HPDE6-E6E7 (cell line): Measurements from ENCODE around the gene MTARC2.

Experiments used
- DNase-seq: peaks from one replicate; pipeline ENCODE4 v3.0.0; 2011; ENCODE audit warnings: missing footprints; ENCODE audit errors: extremely low spot score

MTARC2 gene

DNA sequence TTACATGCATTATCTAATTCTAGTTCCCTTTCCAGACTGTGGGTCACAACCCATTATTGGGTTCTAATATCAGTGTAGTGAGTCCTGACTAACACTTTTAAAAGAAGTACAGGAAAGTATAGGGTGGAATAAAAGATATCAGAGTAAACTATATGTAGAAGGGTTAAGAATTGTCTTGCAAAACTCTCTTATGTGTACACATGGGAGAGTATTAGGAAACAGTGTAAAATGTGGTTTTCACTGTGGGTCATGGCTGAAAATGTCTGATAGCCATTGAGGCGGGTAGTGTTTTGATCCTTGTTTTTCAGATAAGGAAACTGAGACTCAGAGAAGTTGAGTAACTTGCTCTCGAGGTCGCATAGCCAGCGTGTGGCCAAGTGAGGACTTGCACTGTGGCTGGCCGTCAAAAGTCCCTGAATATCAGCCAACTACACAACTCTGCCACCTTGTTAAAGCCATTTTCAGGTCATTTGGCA, 20.0 kb downstream of the MTARC2 start:
- no peak for DNase-seq

DNA sequence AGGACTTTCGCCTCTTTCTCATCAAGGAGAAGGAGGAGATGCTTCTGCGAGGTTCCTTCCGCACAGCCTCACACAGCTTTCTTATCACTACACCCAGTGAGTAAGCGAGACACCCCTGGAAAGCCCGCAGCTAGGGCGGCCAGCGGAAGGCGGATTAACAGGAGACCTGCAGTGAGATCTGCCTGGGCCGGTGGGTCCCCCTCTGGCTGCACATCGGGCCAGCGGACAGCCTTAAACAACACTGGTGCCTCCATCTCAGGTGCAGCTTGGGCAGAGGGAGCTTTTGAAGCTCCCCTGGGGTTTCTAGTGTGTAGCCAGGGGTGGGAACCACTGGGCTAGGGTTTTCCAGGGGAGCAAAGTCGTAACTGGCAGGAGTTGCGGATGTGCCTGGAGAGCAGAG, 21.1 kb downstream of the MTARC2 start:
- DNase-seq: no peak

DNA sequence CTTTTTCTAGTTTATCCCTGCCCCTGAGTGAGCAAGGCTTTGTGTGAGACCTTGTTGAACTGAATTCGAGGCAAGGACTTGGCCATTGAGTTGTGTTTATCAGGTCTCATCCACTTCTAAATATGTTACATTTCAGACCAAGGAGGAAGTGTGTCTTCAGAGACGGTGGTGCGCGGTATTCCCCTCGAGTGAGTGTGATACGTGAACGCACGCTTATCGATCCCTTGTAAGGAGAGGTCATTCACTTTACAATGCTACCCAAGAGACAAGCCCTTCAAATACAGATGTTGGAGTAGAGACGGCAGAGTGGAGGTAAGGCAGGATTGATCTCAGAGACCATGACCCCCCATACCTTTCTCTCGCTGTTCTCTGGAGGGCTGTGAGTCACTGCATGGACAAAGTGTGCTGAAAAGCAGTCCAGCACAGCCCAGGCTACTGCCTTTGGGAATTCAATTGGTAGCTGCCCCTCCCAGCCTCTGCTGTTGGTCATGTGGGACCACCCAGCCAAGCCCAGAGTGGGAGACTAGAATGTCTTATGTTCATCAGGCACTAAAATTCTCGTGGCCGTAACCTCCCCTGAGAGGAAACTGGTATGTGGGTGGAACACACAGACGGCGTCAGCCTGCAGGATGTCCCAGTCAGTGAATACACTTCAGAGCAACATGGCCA, 22.3 kb downstream of the MTARC2 start:
- no peak for DNase-seq

DNA sequence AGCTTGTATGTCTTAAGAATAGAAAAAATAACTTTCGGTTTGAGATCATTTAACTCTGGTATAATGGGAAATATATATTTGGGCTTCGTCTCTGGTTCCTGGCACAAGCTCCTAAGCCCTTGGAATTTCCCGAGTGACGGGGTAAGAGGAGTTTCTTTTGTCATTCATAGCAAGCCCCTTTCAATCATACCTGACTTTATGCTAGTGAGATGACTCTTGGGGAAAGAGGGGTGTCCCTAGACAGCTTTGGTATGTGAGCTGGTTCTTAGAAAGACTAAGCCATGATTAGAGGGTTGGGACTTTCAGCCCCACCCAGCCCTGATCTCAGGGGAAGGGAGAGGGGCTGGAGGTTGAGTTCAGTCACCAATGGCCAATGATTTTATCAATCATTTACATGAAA, 24.7 kb downstream of the MTARC2 start:
- no peak for DNase-seq

DNA sequence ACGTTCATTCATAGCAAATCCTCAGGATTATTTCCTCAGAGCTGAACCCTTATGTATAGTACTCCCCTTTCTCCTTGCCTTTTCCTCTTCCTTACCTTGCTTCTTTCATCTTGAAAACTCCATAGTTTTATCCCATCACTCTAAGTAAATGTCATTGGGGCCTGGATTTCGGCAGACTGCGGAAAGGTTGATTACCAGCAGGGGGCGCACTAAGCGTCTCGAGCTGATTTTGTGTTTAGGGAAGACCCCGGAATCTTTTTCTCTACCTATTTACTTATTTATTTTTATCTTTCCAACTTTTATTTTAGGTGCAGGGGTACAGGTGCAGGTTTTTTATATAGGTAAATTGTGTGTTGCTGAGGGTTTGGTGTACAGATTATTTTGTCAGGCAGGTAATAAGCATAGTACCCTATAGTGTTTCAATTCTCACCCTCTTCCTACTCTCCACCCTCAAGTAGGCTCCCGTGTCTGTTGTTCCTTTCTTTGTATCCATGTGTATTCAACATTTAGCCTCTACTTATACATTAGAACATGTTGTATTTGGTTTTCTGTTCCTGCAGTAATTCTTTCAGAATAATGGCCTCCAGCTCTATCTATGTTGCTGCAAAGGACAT, 27.2 kb downstream of the MTARC2 start:
- DNase-seq: no peak

DNA sequence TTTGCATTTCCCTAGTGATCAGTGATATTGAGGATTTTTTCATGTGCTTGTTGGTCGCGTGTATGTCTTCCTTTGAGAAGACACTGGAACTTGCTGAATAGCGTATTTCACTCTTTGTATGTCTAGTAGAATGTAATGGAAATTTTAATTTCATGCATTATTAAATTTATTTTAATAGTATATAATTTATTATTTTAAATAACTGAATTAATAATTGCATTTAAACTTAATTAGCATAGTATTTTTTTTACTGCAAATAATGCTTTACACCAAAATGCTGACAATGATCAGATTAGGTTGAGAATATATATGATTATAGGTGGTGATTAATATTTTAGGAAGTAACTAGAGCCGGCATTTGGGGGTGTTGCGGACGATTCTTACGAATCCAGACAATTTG, 28.1 kb downstream of the MTARC2 start:
- no peak for DNase-seq

DNA sequence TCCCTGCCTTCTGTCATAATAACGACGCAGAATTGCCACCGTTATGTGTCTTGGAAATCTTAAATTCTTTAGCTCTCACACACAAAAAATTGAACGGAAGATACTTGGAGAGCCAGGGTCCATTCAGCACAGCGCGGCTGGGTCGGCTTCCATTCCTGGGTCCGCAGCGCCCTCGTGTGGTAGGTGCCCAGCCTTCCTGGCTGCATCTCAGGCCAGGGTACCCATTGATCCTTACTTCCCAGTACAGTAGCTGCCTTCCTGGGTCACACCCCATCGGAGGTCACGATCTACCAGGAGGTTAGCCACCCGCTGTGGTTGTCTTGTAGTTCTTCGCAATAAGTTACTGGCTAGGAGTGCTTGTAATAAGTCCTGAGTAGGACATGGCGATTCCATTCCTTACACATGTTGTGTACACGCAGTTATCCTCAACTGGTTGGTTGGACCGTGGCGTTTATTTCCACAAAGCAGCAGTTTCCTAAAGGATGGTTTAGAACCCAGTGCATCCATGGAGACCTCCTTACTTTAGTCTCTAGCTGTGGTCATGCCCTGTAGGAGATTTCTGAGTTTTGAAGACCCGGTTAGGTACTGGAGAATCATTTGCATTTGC, 28.7 kb downstream of the MTARC2 start:
- DNase-seq: peak; percentile 82

DNA sequence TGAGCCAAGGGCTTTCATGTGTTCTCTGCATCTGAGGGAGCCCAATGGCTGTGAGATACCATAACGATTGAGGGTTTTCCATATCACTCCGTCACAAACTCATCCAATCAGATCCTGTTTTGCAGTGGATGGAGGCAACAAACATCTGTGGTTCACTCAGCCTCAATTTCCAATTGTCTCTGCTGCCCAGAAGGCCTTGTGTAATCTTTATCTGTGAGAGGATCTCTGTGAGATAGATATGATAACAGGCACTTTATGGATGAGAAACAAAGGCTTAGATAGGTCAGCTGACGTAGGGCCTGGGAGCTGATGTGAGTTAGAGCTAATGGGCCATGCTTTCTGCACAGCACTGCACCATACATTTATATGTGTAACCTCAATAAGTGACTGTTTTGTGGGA, 35.3 kb downstream of the MTARC2 start:
- no peak for DNase-seq

DNA sequence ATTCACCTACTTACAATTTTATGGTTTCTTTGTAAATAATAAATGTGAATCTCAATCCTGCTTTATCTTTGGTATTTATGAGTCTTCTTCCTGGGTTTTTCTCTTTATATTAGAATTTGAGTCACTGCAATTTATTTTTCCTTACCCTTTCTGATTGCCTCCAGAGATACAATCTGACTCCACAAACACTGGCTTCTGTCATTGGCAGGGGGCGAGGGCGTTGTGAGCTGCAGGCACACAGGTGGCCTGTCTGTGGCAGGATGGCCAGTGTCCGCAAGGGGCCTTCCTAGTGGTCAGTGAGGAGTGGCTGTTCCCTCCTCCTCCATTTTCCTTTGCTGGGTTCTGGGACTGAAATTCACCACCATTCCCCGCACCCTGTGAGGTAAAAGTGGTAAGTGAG, 36.6 kb downstream of the MTARC2 start:
- DNase-seq: no peak

DNA sequence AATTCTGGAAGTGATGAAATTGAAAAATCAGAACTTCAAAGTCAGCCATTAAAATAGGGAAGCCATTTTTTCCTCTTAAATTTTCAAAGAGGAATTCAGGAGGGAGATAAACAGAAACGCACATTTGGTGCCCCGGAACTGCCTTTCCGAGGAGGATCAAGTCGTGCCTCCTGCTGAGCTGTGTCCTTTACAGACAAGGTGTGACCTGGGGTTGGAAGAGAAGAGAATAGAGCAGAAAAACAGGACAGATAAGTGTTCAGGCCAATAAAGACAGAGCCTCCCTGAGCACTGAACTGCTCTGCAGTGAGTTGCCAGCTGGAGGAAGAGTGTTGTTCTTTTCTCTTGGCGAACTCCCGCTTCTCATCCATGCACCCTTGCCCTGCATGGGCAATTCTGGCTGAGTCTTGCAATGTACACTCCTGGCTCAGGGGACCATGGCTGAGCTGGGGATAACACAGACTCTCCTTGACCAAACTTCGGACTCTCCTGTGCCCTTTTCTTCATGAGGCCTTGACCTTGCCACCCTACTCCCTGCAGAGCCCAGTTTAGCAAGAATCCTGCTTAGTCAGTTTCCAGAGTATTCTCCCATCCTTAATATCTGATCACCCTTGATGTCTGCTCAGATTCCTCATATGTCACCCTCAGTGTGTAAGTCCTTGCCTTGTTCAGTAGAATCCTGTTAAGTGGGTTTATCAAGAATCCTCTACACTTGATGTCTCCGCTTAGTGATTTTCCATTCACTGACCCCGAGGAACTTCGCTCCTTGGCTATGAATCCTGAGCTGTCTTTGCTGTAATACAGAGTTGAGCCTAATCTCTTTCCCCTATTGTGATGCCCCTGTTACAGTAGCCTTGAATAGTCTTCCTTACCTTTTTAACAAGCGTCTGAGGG, 37.3 kb downstream of the MTARC2 start:
- DNase-seq: no peak

DNA sequence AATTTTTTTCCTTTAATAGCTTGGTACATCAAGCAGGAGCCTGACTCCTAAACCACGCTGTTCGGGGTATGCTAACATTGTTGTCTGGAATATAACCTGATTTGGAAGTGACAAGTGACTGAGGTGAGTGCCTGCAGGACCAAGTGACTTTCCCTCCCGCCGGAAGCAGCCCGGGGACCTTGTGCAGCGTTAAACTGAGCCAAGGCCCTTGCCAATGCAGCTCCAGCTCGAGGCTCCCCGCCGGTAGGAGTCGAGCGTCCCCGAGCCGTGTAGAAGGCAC, 37.9 kb downstream of the MTARC2 start:
- DNase-seq: no peak

DNA sequence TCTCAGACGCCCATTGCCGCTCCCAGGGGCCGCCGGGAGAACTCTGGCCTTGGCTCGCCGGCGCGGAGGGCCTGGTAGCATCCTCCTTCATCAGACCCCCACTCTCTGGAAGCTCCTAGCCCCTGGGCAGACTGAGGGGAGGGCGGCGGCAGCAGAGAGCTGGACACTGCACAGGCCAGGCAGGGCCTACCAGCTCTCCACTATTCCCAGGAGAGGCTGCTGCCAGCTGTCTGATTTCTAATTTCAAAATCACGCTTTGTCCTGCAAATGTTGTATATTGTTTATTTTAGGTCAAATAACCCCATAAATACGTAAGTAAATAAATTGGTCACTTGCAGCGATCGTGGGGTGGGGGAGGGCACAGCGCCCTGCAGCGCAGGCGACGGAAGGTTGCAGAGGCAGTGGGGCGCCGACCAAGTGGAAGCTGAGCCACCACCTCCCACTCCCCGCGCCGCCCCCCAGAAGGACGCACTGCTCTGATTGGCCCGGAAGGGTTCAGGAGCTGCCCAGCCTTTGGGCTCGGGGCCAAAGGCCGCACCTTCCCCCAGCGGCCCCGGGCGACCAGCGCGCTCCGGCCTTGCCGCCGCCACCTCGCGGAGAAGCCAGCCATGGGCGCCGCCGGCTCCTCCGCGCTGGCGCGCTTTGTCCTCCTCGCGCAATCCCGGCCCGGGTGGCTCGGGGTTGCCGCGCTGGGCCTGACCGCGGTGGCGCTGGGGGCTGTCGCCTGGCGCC, 38.4 kb downstream of the MTARC2 start, which contains the start of gene MTARC1:
Gene MTARC1 (plus strand): TSS at position 577 of the 732 bp plus-strand sequence. CDS start 32 bp downstream, at position 609.
- DNase-seq: peak; percentile 59

DNA sequence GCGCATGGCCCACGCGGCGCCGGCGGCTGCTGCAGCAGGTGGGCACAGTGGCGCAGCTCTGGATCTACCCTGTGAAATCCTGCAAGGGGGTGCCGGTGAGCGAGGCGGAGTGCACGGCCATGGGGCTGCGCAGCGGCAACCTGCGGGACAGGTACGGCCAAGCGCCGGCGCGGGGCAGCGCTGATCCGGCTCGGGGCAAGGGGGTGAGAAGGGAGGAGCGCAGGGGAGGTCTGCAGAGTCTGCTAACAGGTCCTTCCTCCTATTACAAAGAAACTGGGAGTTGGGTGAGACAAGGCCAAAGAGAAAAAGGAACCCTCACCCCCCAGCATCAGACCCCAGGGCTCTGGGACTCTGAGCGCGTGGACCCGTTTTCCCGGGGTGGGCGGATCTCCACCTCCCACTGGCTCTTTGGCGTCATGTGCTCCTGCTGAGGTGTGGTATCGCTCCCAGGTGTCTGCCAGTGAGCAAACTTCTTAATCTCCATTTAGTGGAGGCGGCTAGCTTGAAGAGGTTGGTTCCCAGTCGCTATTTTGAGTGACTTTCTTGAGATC, 39.0 kb downstream of the MTARC2 start:
- peak; percentile 85 for DNase-seq

DNA sequence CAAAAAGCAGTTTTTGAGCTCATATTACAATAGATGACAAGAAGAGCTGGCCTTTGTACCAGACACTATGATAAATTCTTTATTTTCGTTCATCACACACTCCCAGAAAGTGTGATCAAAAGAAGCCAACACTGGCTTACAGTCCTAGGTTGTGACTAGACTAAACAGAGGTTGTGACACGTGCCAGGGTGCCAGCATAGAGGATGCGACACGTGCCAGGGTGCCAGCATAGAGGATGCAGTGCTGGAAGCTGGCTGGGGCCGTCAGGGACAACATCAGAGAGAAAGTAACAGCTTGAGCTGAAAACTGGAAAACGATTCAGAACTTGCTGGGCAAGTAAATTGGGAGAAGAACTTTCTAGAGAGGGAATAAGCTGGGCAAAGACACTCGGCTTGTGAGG, 40.8 kb downstream of the MTARC2 start:
- DNase-seq: no peak

DNA sequence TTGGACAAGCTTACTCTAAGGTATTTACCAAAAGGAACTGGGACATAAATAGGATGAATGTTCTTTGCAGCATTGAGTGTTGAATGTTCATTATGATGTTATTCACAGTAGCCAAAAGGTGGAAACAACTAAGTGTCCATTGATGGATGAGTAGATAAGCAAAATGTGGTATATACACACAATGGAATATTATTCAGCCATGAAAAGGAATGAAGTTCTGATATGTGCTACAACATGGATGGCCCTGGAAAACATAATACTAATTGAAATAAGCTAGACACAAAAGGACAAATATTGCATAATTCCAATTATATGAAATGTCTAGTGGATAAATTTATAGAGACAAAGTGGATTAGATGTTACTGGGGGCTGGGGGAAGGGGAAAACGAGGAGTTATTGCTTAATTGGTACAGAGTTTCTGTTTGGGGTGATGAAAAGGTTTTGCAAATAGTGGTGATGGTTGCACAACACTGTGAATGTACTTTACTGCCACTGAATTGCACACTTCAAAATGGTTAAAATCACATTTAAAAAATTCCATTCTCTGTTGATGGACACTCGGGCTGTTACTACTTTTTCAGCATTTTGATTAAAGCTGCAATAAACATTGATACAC, 41.5 kb downstream of the MTARC2 start:
- DNase-seq: no peak

DNA sequence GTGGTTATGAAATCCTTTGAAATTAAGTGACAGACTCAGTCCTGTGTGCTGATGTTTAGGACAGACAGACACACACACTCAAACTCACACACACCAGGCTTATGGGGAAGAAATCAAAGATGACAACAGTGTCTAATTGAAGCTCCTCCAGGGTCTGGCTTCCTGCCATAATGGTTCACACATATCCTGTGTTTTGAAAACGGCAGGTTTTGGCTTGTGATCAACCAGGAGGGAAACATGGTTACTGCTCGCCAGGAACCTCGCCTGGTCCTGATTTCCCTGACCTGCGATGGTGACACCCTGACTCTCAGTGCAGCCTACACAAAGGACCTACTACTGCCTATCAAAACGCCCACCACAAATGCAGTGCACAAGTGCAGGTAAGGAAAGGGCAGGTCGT, 43.2 kb downstream of the MTARC2 start:
- DNase-seq: no peak

DNA sequence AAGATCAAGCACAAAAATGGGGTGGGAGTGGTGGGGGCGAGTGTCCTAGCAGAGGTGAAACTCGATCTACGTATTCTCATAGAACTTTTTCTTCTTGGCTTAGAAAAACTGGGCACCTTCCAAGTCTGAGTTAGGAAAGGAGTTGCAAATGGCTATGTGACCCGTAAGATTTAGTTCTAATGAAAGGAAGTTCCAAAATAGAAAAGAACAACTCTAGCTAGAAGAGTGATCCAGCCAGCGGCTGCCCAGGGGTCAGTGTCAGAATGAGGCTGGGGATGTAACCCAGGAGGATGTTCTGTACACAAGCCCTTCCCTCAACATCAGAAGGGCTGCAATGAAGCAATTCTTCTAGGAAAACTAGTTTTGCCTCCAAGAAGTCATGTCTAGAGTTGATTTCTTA, 43.8 kb downstream of the MTARC2 start:
- DNase-seq: no peak

DNA sequence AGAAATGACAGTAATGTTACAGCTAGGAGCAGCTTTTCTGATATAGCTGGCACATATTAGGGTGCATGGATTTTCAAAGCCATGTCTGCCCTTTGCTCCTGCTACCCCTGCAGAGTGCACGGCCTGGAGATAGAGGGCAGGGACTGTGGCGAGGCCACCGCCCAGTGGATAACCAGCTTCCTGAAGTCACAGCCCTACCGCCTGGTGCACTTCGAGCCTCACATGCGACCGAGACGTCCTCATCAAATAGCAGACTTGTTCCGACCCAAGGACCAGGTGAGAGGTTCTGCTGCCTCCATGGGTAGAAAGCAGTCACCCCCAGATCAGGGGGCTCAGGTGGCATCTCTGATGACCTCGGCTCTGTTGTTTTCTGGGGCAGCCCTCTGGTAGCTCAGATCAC, 48.4 kb downstream of the MTARC2 start:
- DNase-seq: no peak

DNA sequence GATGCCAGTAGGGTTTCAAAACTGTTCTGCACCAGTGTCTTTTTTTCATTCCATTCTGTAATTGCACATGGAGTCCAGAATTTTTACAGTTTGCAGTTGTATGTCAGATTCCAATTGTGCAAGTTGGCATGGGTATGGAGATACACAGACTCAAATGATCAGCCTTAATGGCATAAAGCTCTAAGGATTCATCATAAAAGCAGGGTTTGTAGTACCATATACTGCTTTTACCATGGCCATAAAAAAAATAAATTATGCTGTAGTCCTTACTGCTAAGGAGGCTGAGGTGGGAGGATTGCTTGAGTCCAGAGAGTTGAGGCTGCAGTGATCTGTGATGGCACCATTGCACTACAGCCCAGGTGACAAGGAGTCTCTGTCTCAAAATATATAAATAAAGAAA, 48.9 kb downstream of the MTARC2 start:
- no peak for DNase-seq

DNA sequence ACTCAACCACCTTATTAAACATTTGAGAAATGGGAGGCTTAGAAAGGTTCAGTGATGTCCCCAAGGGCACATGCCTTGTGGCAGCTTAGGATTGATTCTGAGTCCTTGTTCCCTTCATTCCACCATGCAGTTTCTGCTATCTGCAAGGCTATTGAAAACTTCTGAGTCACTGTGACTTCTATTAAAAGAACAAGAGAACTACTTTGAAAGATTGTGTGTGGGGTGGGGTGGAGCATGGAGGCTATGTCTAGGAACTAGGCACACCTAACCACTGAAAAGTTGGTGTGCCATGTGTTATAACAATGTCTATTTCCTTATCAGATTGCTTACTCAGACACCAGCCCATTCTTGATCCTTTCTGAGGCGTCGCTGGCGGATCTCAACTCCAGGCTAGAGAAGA, 49.4 kb downstream of the MTARC2 start:
- DNase-seq: no peak

DNA sequence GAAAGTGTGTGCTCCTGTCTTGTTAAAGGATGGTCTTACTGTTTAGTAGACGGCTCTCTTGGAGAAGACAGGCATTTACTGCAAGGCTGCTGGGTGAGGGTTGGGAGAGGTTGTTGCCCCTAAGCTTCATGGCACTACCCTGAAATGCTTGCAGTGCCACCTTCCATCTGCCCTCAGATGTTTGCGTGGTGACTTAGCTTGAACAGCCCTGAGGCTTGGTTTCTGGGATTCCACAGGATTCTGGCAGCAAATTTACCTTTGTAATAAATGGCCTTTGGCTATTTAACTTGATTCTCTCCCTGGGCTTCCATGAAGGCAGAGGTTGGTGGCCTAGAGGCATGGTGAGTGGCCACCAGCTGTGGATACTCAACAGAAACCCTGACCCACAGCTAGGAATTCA, 50.2 kb downstream of the MTARC2 start:
- DNase-seq: no peak
